Loucy (cell line): ENCODE data around the gene ASPDH.

ENCODE experiments used
- H2AFZ ChIP-seq: fragments of 200-600 bp; sonication (generic); 2 replicates; pipeline ENCODE4 v1.6.0; 2016; ENCODE audit warnings: antibody characterized with exemption, mild to moderate bottlenecking, low read length, moderate library complexity
- H3F3A ChIP-seq: fragments of 200-600 bp; 2 replicates; pipeline ENCODE4 v1.6.0; 2016; ENCODE audit warnings: antibody characterized with exemption, low read depth, mild to moderate bottlenecking
- H3K27me3 ChIP-seq: fragments of 200-600 bp; sonication (generic); 2 replicates; pipeline ENCODE4 v1.6.1; 2014; ENCODE audit warnings: low read length, mild to moderate bottlenecking; ENCODE audit not compliant: insufficient read depth, poor library complexity, severe bottlenecking
- H3K36me3 ChIP-seq: fragments of 200-600 bp; sonication (generic); 2 replicates; pipeline ENCODE4 v1.6.1; 2016; ENCODE audit warnings: low read length; ENCODE audit not compliant: insufficient read depth
- H3K4me1 ChIP-seq: fragments of 200-600 bp; sonication (generic); 2 replicates; pipeline ENCODE4 v1.5.1; 2014; ENCODE audit warnings: low read length, mild to moderate bottlenecking; ENCODE audit not compliant: insufficient read depth, poor library complexity, severe bottlenecking
- H3K4me2 ChIP-seq: fragments of 200-600 bp; sonication (generic); 2 replicates; pipeline ENCODE4 v1.6.0; 2014; ENCODE audit warnings: antibody characterized with exemption, low read length, low read depth, mild to moderate bottlenecking; ENCODE audit not compliant: poor library complexity, severe bottlenecking
- H3K4me3 ChIP-seq: fragments of 200-600 bp; sonication (generic); 2 replicates; pipeline ENCODE4 v1.5.1; 2014; ENCODE audit warnings: low read length, mild to moderate bottlenecking, mixed read lengths; ENCODE audit not compliant: poor library complexity, severe bottlenecking
- H3K79me2 ChIP-seq: fragments of 200-600 bp; sonication (generic); 2 replicates; pipeline ENCODE4 v1.6.1; 2014; ENCODE audit warnings: low read length; ENCODE audit not compliant: insufficient read depth
- H3K9ac ChIP-seq: fragments of 200-600 bp; sonication (generic); 2 replicates; pipeline ENCODE4 v1.6.0; 2014; ENCODE audit warnings: mild to moderate bottlenecking, low read depth, low read length, moderate library complexity; ENCODE audit not compliant: poor library complexity, severe bottlenecking
- H3K9me2 ChIP-seq: fragments of 200-600 bp; sonication (generic); replicated peaks from 2 replicates; pipeline ENCODE4 v1.6.1; 2016; ENCODE audit warnings: low read depth, low read length, mixed read lengths
- H3K9me3 ChIP-seq: fragments of 200-600 bp; sonication (generic); 2 replicates; pipeline ENCODE4 v1.6.1; 2014; ENCODE audit warnings: mild to moderate bottlenecking, antibody characterized with exemption, low read length, low read depth; ENCODE audit not compliant: insufficient read depth
- H4K20me1 ChIP-seq: fragments of 200-600 bp; sonication (generic); 2 replicates; pipeline ENCODE4 v1.6.0; 2014; ENCODE audit warnings: antibody characterized with exemption, low read length, mild to moderate bottlenecking; ENCODE audit not compliant: insufficient read depth, poor library complexity, severe bottlenecking
- CTCF ChIP-seq: fragments of 200-600 bp; sonication (generic); conservative IDR thresholded peaks from 2 replicates; pipeline ENCODE4 v1.5.1; 2014; ENCODE audit warnings: mild to moderate bottlenecking, antibody characterized with exemption, low read length
- EZH2phosphoT487 ChIP-seq: fragments of 200-600 bp; IDR thresholded peaks from 2 replicates; pipeline ENCODE4 v1.6.1; 2018; ENCODE audit warnings: antibody characterized with exemption, mild to moderate bottlenecking, moderate library complexity, borderline replicate concordance

The ASPDH gene

GRCh38 chr19:50482271-50482855 lies 31.4 kb downstream of the ASPDH start:
- no peaks in the 10 kb centered on the region for H3K36me3 ChIP-seq
- H3K9me2 ChIP-seq: no peaks in the 10 kb centered on the region
- TF ChIP-seq EZH2phosphoT487 (no peak), CTCF (no peak)
- H3K4me2 ChIP-seq: no peak overlapping the region
- no peaks in the 10 kb centered on the region for H3K79me2 ChIP-seq
- H3K27me3 ChIP-seq: no peaks in the 10 kb centered on the region
- H3K4me1 ChIP-seq: no peaks in the 10 kb centered on the region
- no peak overlapping the region for H2AFZ ChIP-seq
- H3K4me3 ChIP-seq: no peak overlapping the region
- H3K9ac ChIP-seq: no peak overlapping the region
- H3K9me3 ChIP-seq: no peaks in the 10 kb centered on the region; the same call in 1 of the 2 replicates
- no peaks in the 10 kb centered on the region for H3F3A ChIP-seq
- no peaks in the 10 kb centered on the region for H4K20me1 ChIP-seq

- H3K36me3 ChIP-seq: no peaks in the 10 kb centered on the region
- H2AFZ ChIP-seq: no peak overlapping the region
- no peaks in the 10 kb centered on the region for H4K20me1 ChIP-seq
- H3K79me2 ChIP-seq: no peaks in the 10 kb centered on the region
- H3K4me1 ChIP-seq: no peaks in the 10 kb centered on the region
- TF ChIP-seq CTCF: no peak
- H3K9ac ChIP-seq: no peak overlapping the region
- no peaks in the 10 kb centered on the region for H3K9me3 ChIP-seq
- H3K4me3 ChIP-seq: no peak overlapping the region
- no peaks in the 10 kb centered on the region for H3K9me2 ChIP-seq
- no peaks in the 10 kb centered on the region for H3F3A ChIP-seq
- no peaks in the 10 kb centered on the region for H3K27me3 ChIP-seq
- H3K4me2 ChIP-seq: no peak overlapping the region
These were observed 32.2 kb downstream of the ASPDH start for GRCh38 chr19:50481351-50482149.

- Histone ChIP-seq H3K4me2 (no peak overlapping the region), H3F3A (no peaks in the 10 kb centered on the region), H3K4me3 (no peak overlapping the region), H3K4me1 (no peaks in the 10 kb centered on the region), H3K27me3 (no peaks in the 10 kb centered on the region), H3K79me2 (no peaks in the 10 kb centered on the region), H4K20me1 (no peaks in the 10 kb centered on the region), H3K9me3 (no peaks in the 10 kb centered on the region), H2AFZ (no peak overlapping the region), H3K9ac (no peak overlapping the region), H3K36me3 (no peaks in the 10 kb centered on the region), H3K9me2 (no peaks in the 10 kb centered on the region)
- TF ChIP-seq CTCF: no peak
- TF ChIP-seq EZH2phosphoT487: no peak
These were observed 33.2 kb downstream of the ASPDH start for GRCh38 chr19:50480281-50481111.
